Breast epithelium (tissue), 4 donors: ENCODE measurements around the gene JMJD8. TPM values are rescaled to one million over a fixed set of nuclear protein-coding genes. Genes with fewer than 3 reads are reported as not detected.

Experiments
- DNase-seq, 2 donors: peaks; one replicate each; pipeline ENCODE4 v3.0.0-alpha.2; 2019; ENCODE audit warnings: low spot score in 2 of 2
- H3K27ac ChIP-seq, 2 donors: fragments of 200-600 bp; sonication (generic) in 1 of 2; one replicate each; pipeline ENCODE4 v1.5.1; 2016 to 2019; ENCODE audit warnings: mild to moderate bottlenecking in 1 of 2
- H3K27me3 ChIP-seq, 2 donors: fragments of 200-600 bp; sonication (generic) in 1 of 2; one replicate each; pipeline versions ENCODE4 v1.5.1 to v1.6.0; 2017 to 2019; ENCODE audit warnings: control low read depth in 1 of 2, mild to moderate bottlenecking in 1 of 2
- H3K36me3 ChIP-seq: fragments of 200-600 bp; one replicate; pipeline ENCODE4 v1.5.1; 2019
- H3K4me1 ChIP-seq, 2 donors: fragments of 200-600 bp; sonication (generic); one replicate each; pipeline ENCODE4 v1.5.1; 2016 to 2019; ENCODE audit warnings: control low read depth in 1 of 2
- H3K4me3 ChIP-seq, 3 donors: fragments of 200-600 bp; sonication (generic); 1 replicate in 2 of 3; 2 replicates in 1 of 3; pipeline ENCODE4 v1.5.1; 2016 to 2019; ENCODE audit warnings: mild to moderate bottlenecking in 3 of 3, moderate library complexity in 2 of 3
- H3K9me3 ChIP-seq, 2 donors: fragments of 200-600 bp; sonication (generic) in 1 of 2; one replicate each; pipeline ENCODE4 v1.5.1; 2016 to 2019; ENCODE audit warnings: control low read depth in 1 of 2
- CTCF ChIP-seq, 3 donors: fragments of 450-650 bp; IDR thresholded peaks; one replicate each; pipeline ENCODE4 v1.5.1; 2016 to 2017; ENCODE audit warnings: antibody characterized with exemption in 3 of 3, mild to moderate bottlenecking in 3 of 3, moderate library complexity in 3 of 3
- POLR2A ChIP-seq: fragments of 450-650 bp; IDR thresholded peaks from one replicate; pipeline ENCODE4 v1.6.1; 2016; ENCODE audit warnings: antibody characterized with exemption, mild to moderate bottlenecking, moderate library complexity
- POLR2AphosphoS5 ChIP-seq, 3 donors: sonication (generic); formaldehyde crosslinking; IDR thresholded peaks; one replicate each; pipeline ENCODE4 v1.6.1; 2017; ENCODE audit warnings: antibody characterized with exemption in 3 of 3
- intact Hi-C: fragments of 100-400 bp; cut with DNase I; formaldehyde crosslinking; loops from one replicate; pipeline ENCODE4 v1.15.1; 2023; ENCODE audit warnings: low total_unique reads
- total RNA-seq, 3 donors: library from RNA; depleted of rRNA; stranded (reverse); fragments of >200 nt; gene quantifications; one replicate each; pipeline ENCODE4 v1.1.0, GENCODE V29; 2016

The JMJD8 gene
- total RNA-seq, 3 donors from 2014 or later = 67.2 to 83.4 (median 67.5) TPM

GRCh38 chr16:727291-727977, 43.3 kb upstream of the JMJD8 start:
- Histone ChIP-seq H3K4me1 (peaks cover 0 to 16% of the 10 kb centered on the region in 2 donors), H3K27ac (peak overlapping the region in 1 of 2 donors; percentile 40), H3K27me3 (no peaks in the 10 kb centered on the region), H3K4me3 (peak overlapping the region; percentile 40 to 77 (median 61)), H3K36me3 (no peaks in the 10 kb centered on the region), H3K9me3 (no peaks in the 10 kb centered on the region)
- no peak for TF ChIP-seq POLR2AphosphoS5 (IDR thresholded peaks at IDR 0.05)
- TF ChIP-seq CTCF (IDR thresholded peaks at IDR 0.05) = no peak
- no peak for TF ChIP-seq POLR2A
- intact Hi-C loops = no loop called here
- no peak for DNase-seq

GRCh38 chr16:726438-727290, 42.5 kb upstream of the JMJD8 start, which contains the start of the genes CCDC78 and HAGHL:
Gene CCDC78, minus strand, starts transcription at chr16:726443. Its CDS starts 76 bp downstream, at chr16:726367.
Gene HAGHL, plus strand, starts transcription at chr16:727106. Its CDS starts 404 bp downstream, at chr16:727510.
- H3K9me3 ChIP-seq = no peaks in the 10 kb centered on the region
- peak within 1 kb of the TSS; percentile 40 to 77 (median 61) for H3K4me3 ChIP-seq
- H3K4me1 ChIP-seq = peaks cover 4 to 18% of the 10 kb centered on the region in 2 donors
- peak within 1 kb of the TSS in 1 of 2 donors; percentile 40 for H3K27ac ChIP-seq
- no peak for DNase-seq
- no peaks in the 10 kb centered on the region for H3K27me3 ChIP-seq
- TF ChIP-seq POLR2AphosphoS5 (IDR thresholded peaks at IDR 0.05) (no peak), POLR2A (no peak), CTCF (IDR thresholded peaks at IDR 0.05) (no peak)
- no peaks in the 10 kb centered on the region for H3K36me3 ChIP-seq
- intact Hi-C loops = no loop called here

GRCh38 chr16:726188-726437, 42.0 kb upstream of the JMJD8 start:
- Histone ChIP-seq H3K36me3 (no peaks in the 10 kb centered on the region), H3K4me3 (peak overlapping the region in 1 of 3 donors; percentile 77), H3K27me3 (no peaks in the 10 kb centered on the region), H3K4me1 (peaks cover 7 to 22% of the 10 kb centered on the region in 2 donors), H3K9me3 (no peaks in the 10 kb centered on the region), H3K27ac (no peak overlapping the region)
- TF ChIP-seq CTCF (IDR thresholded peaks at IDR 0.05) (no peak), POLR2A (no peak), POLR2AphosphoS5 (IDR thresholded peaks at IDR 0.05) (no peak)
- intact Hi-C loops = no loop called here
- DNase-seq = no peak

GRCh38 chr16:725463-726187, 41.5 kb upstream of the JMJD8 start:
- H3K4me1 ChIP-seq = peaks cover 7 to 22% of the 10 kb centered on the region in 2 donors
- no peaks in the 10 kb centered on the region for H3K36me3 ChIP-seq
- no peaks in the 10 kb centered on the region for H3K27me3 ChIP-seq
- TF ChIP-seq CTCF (IDR thresholded peaks at IDR 0.05) (no peak), POLR2A (no peak), POLR2AphosphoS5 (IDR thresholded peaks at IDR 0.05) (no peak)
- no peaks in the 10 kb centered on the region for H3K9me3 ChIP-seq
- H3K27ac ChIP-seq = no peak overlapping the region
- intact Hi-C loops = no loop called here
- no peak for DNase-seq
- no peak overlapping the region for H3K4me3 ChIP-seq
